VCaP (cell line): ENCODE measurements around the gene SPANXA1.
"Not testable (repeated sequence)": the region's sequence is repeated elsewhere in the genome, so short reads cannot be mapped to it uniquely, and the experiment has no call there.

ENCODE experiments used
- H3K27ac ChIP-seq: fragments of 450-650 bp; 2 replicates; pipeline ENCODE4 v1.5.1; 2017
- CTCF ChIP-seq: fragments of 450-650 bp; conservative IDR thresholded peaks from 2 replicates; pipeline ENCODE4 v1.5.1; 2017; ENCODE audit warnings: mild to moderate bottlenecking, moderate library complexity

Gene SPANXA1

GRCh38 chrX:141584638-141585037 is at the start of gene SPANXA1:
Gene SPANXA1 (minus strand): TSS chrX:141584738. CDS start chrX:141584678, 60 bp downstream.
- H3K27ac ChIP-seq: not testable (repeated sequence)

- H3K27ac ChIP-seq: no peak overlapping the region
- no peak for TF ChIP-seq CTCF
These were observed 47.6 kb upstream of the SPANXA1 start for GRCh38 chrX:141632124-141632523.

DNA sequence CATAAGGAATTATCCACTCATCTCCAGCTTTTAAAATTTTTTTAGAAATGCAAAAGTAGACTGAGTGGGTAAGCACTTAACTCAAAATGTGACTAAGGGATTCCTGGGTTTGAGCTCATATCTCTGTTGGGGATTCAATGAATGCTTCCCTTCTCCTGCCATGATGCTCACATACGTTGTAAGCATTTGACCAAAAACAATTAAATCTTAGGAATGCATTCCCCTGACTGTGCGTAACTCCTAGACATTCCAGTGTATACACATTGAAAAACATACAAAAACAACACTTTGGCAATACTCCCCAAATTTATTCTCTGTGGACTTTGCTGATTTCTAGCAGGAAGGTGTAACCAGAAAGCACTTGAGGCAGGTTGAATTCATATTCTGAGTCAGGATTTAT is 34.8 kb upstream of the SPANXA1 start:
- no peak overlapping the region for H3K27ac ChIP-seq
- no peak for TF ChIP-seq CTCF

DNA sequence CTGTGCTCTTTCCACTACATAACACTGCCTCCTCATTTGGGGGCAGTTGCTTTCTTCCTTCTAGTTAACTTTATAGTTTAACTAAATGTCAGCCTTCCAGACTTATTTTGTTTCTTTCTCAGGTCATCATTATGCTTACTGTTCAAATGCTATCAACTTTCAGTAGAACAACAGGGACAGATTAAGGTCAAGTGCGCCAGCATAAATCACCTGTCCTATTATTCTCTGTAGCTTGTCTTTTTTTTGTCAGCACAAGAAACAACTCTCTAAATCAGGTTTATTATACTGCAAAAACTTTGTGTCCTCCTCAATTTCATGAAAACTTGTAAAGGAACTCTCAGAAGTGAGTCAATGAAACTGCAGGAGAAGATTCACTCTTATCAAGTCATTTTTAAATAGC is 24.6 kb upstream of the SPANXA1 start:
- TF ChIP-seq CTCF: no peak
- no peak overlapping the region for H3K27ac ChIP-seq

DNA sequence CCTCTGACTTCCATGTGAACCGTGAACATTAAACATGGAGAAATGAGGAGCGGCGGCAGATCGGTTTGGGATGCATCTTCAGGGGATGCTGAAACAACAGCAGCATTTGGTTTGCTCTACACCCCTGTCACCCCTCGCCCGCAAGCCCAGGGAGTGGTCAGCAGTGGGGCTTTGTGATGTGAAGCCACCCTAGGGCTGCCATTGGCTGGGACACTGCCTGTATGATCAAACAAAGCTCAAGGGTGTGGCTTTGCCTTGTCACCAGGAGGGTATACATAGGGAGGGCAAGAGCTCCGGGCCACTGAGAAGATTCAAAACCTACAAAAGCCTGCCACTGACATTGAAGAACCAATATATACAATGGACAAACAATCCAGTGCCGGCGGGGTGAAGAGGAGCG is 4.9 kb upstream of the SPANXA1 start, which contains the start of gene SPANXA2:
SPANXA2 (plus strand) TSS at position 301 of the 400 bp plus-strand sequence; CDS start at position 361, 60 bp downstream.
- H3K27ac ChIP-seq: not testable (repeated sequence)

DNA sequence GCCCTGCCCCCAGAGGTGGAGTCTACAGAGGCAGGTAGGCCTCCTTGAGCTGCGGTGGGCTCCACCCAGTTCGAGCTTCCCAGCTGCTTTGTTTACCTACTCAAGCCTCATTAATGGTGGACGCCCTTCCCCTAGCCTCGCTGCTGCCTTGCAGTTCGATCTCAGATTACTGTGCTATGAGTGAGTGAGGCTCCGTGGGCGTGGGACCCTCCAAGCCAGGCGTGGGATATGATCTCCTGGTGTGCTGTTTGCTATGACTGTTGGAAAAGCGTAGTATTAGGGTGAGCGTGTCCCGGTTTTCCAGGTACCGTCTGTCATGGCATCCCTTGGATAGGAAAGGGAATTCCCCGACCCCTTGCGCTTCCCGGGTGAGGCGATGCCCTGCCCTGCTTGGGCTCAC is 42.0 kb downstream of the SPANXA1 start:
- H3K27ac ChIP-seq: not testable (repeated sequence)
